Trophoblast cell (in vitro differentiated cells and primary cell): Measurements from ENCODE around the gene TP53I13.

Experiments
- DNase-seq, 2 donors: peaks; one replicate each; pipeline ENCODE4 v3.0.0-alpha.2; 2016
- H2AFZ ChIP-seq: 2 replicates; pipeline ENCODE4 v1.6.1; 2013; ENCODE audit warnings: low read length, moderate library complexity, mild to moderate bottlenecking; ENCODE audit not compliant: insufficient read depth, poor library complexity
- H2AK5ac ChIP-seq: 2 replicates; pipeline ENCODE4 v1.6.1; 2013; ENCODE audit warnings: mild to moderate bottlenecking, low read length
- H2BK120ac ChIP-seq: 2 replicates; pipeline ENCODE4 v1.6.1; 2013; ENCODE audit warnings: low read length, mild to moderate bottlenecking, moderate library complexity; ENCODE audit not compliant: insufficient read depth, poor library complexity
- H2BK12ac ChIP-seq: 2 replicates; pipeline ENCODE4 v1.6.1; 2013; ENCODE audit warnings: mild to moderate bottlenecking, low read length, moderate library complexity
- H2BK5ac ChIP-seq: 2 replicates; pipeline ENCODE4 v1.6.1; 2013; ENCODE audit warnings: low read length, low read depth, moderate library complexity, mild to moderate bottlenecking; ENCODE audit not compliant: poor library complexity
- H3K14ac ChIP-seq: 2 replicates; pipeline ENCODE4 v1.6.1; 2013; ENCODE audit warnings: mild to moderate bottlenecking, low read length
- H3K18ac ChIP-seq: 2 replicates; pipeline ENCODE4 v1.6.1; 2013; ENCODE audit warnings: mild to moderate bottlenecking, low read length
- H3K23ac ChIP-seq: 2 replicates; pipeline ENCODE4 v1.6.1; 2013; ENCODE audit warnings: low read length
- H3K27ac ChIP-seq: 2 replicates; pipeline ENCODE4 v1.5.1; 2013; ENCODE audit warnings: low read depth, mild to moderate bottlenecking, inconsistent platforms, low read length, moderate library complexity
- H3K27me3 ChIP-seq: 2 replicates; pipeline ENCODE4 v1.6.1; 2013; ENCODE audit warnings: inconsistent platforms, mild to moderate bottlenecking, low read length, moderate library complexity; ENCODE audit not compliant: insufficient read depth
- H3K36me3 ChIP-seq, 2 experiments: 1 replicate in 1 of 2; 2 replicates in 1 of 2; pipeline ENCODE4 v1.6.1; 2013; ENCODE audit warnings: low read length in 2 of 2, mild to moderate bottlenecking in 2 of 2, moderate library complexity in 1 of 2; ENCODE audit not compliant: insufficient read depth in 2 of 2, control insufficient read depth in 1 of 2
- H3K4ac ChIP-seq: 2 replicates; pipeline ENCODE4 v1.6.1; 2013; ENCODE audit warnings: low read depth, mild to moderate bottlenecking, low read length, moderate library complexity
- H3K4me1 ChIP-seq, 2 experiments: 1 replicate in 1 of 2; 2 replicates in 1 of 2; pipeline ENCODE4 v1.6.1; 2013; ENCODE audit warnings: low read length in 2 of 2, mild to moderate bottlenecking in 2 of 2, moderate library complexity in 1 of 2; ENCODE audit not compliant: insufficient read depth in 2 of 2, control insufficient read depth in 1 of 2
- H3K4me2 ChIP-seq: 2 replicates; pipeline ENCODE4 v1.6.1; 2013; ENCODE audit warnings: inconsistent platforms, mild to moderate bottlenecking, low read length, moderate library complexity
- H3K4me3 ChIP-seq: 2 replicates; pipeline ENCODE4 v1.5.1; 2013; ENCODE audit warnings: mild to moderate bottlenecking, low read depth, low read length, inconsistent platforms
- H3K79me1 ChIP-seq: one replicate; pipeline ENCODE4 v1.6.1; 2013; ENCODE audit warnings: low read length
- H3K79me2 ChIP-seq: 2 replicates; pipeline ENCODE4 v1.6.1; 2013; ENCODE audit warnings: low read length, mild to moderate bottlenecking; ENCODE audit not compliant: control insufficient read depth, insufficient read depth, poor library complexity
- H3K9ac ChIP-seq: 2 replicates; pipeline ENCODE4 v1.6.1; 2013; ENCODE audit warnings: mild to moderate bottlenecking, low read length
- H3K9me3 ChIP-seq: 2 replicates; pipeline ENCODE4 v1.6.1; 2013; ENCODE audit warnings: low read depth, mild to moderate bottlenecking, control low read depth, inconsistent platforms, low read length; ENCODE audit not compliant: insufficient read depth
- H4K12ac ChIP-seq: 2 replicates; pipeline ENCODE4 v1.6.1; 2013; ENCODE audit warnings: low read depth, mild to moderate bottlenecking, low read length, moderate library complexity
- H4K8ac ChIP-seq: 2 replicates; pipeline ENCODE4 v1.6.1; 2013; ENCODE audit warnings: low read depth, mild to moderate bottlenecking, low read length, moderate library complexity
- H4K91ac ChIP-seq: one replicate; pipeline ENCODE4 v1.6.1; 2013; ENCODE audit warnings: low read depth, mild to moderate bottlenecking, low read length, moderate library complexity
- WGBS: extraction: QIAGEN DNeasy Blood & Tissue Kit; methylation state at CpG from one replicate; pipeline ENCODE4 v1.1.7; 2013; ENCODE audit warnings: missing lambda C conversion rate; ENCODE audit not compliant: insufficient read length, insufficient coverage; ENCODE audit errors: extremely low coverage; 5-methylcytosine and 5-hydroxymethylcytosine counted together

Gene TP53I13

GRCh38 chr17:29593591-29594518, 25.4 kb downstream of the TP53I13 start:
- Histone ChIP-seq H3K4me2 (peak overlapping the region; percentile 82), H3K4me1 (peaks cover 26 to 28% of the 10 kb centered on the region in 2 experiments), H3K79me2 (peaks cover 2% of the 10 kb centered on the region), H3K9ac (no peak overlapping the region), H4K91ac (no peak overlapping the region), H3K79me1 (peaks cover 5% of the 10 kb centered on the region), H4K8ac (no peak overlapping the region), H3K9me3 (no peaks in the 10 kb centered on the region), H3K23ac (no peak overlapping the region), H3K27me3 (peaks cover 9% of the 10 kb centered on the region), H2AK5ac (no peak overlapping the region), H2BK12ac (no peak overlapping the region), H3K4me3 (peak overlapping the region; percentile 54), H3K18ac (no peak overlapping the region), H2BK120ac (no peak overlapping the region), H2AFZ (peak overlapping the region; percentile 6), H3K4ac (no peak overlapping the region), H4K12ac (no peak overlapping the region), H3K14ac (no peak overlapping the region), H3K36me3 (no peaks in the 10 kb centered on the region), H3K27ac (no peak overlapping the region), H2BK5ac (no peak overlapping the region)
- WGBS, result no CpG with 5 or more reads among the region's 64 CpGs
- peak in 1 of 2 donors; percentile 42 for DNase-seq

GRCh38 chr17:29594519-29595090, 26.1 kb downstream of the TP53I13 start:
- peaks cover 26 to 28% of the 10 kb centered on the region in 2 experiments for H3K4me1 ChIP-seq
- H2BK120ac ChIP-seq, result no peak overlapping the region
- H2AK5ac ChIP-seq, result no peak overlapping the region
- H4K8ac ChIP-seq, result no peak overlapping the region
- no peak overlapping the region for H4K91ac ChIP-seq
- H2BK12ac ChIP-seq, result no peak overlapping the region
- H3K79me1 ChIP-seq, result peaks cover 5% of the 10 kb centered on the region
- no peak overlapping the region for H2AFZ ChIP-seq
- no peak overlapping the region for H3K4ac ChIP-seq
- H3K27me3 ChIP-seq, result peaks cover 9% of the 10 kb centered on the region
- H3K23ac ChIP-seq, result no peak overlapping the region
- no peak overlapping the region for H3K4me3 ChIP-seq
- no peak overlapping the region for H3K27ac ChIP-seq
- H3K4me2 ChIP-seq, result no peak overlapping the region
- no peak overlapping the region for H3K14ac ChIP-seq
- no peak overlapping the region for H4K12ac ChIP-seq
- no peaks in the 10 kb centered on the region for H3K36me3 ChIP-seq
- no peak overlapping the region for H3K9ac ChIP-seq
- H3K18ac ChIP-seq, result no peak overlapping the region
- peak; percentile 59 to 79 for DNase-seq
- H3K79me2 ChIP-seq, result peaks cover 2% of the 10 kb centered on the region
- H2BK5ac ChIP-seq, result no peak overlapping the region
- WGBS, result no CpG with 5 or more reads among the region's 11 CpGs
- H3K9me3 ChIP-seq, result no peaks in the 10 kb centered on the region

GRCh38 chr17:29595107-29595942, 26.8 kb downstream of the TP53I13 start:
- Histone ChIP-seq H3K4ac (no peak overlapping the region), H2BK12ac (no peak overlapping the region), H4K91ac (no peak overlapping the region), H3K79me1 (peaks cover 2% of the 10 kb centered on the region), H2AFZ (no peak overlapping the region), H3K4me3 (no peak overlapping the region), H3K4me1 (peaks cover 20 to 21% of the 10 kb centered on the region in 2 experiments), H3K14ac (no peak overlapping the region), H3K4me2 (no peak overlapping the region), H3K27me3 (peaks cover 9% of the 10 kb centered on the region), H3K27ac (no peak overlapping the region), H2BK120ac (no peak overlapping the region), H3K9me3 (no peaks in the 10 kb centered on the region), H2AK5ac (no peak overlapping the region), H3K23ac (no peak overlapping the region), H3K36me3 (no peaks in the 10 kb centered on the region), H3K18ac (no peak overlapping the region), H3K79me2 (no peaks in the 10 kb centered on the region), H2BK5ac (no peak overlapping the region), H3K9ac (no peak overlapping the region), H4K8ac (no peak overlapping the region), H4K12ac (no peak overlapping the region)
- DNase-seq, result no peak
- WGBS, result no CpG with 5 or more reads among the region's 7 CpGs

GRCh38 chr17:29595943-29596774, 27.7 kb downstream of the TP53I13 start:
- no peak overlapping the region for H4K12ac ChIP-seq
- H4K91ac ChIP-seq, result no peak overlapping the region
- H4K8ac ChIP-seq, result no peak overlapping the region
- no peaks in the 10 kb centered on the region for H3K36me3 ChIP-seq
- H3K4me2 ChIP-seq, result no peak overlapping the region
- no CpG with 5 or more reads among the region's 12 CpGs for WGBS
- peaks cover 9% of the 10 kb centered on the region for H3K27me3 ChIP-seq
- no peaks in the 10 kb centered on the region for H3K79me2 ChIP-seq
- H2BK5ac ChIP-seq, result no peak overlapping the region
- no peak overlapping the region for H3K18ac ChIP-seq
- no peak overlapping the region for H2AFZ ChIP-seq
- H2AK5ac ChIP-seq, result no peak overlapping the region
- H3K27ac ChIP-seq, result no peak overlapping the region
- no peak overlapping the region for H2BK12ac ChIP-seq
- H3K14ac ChIP-seq, result no peak overlapping the region
- H2BK120ac ChIP-seq, result no peak overlapping the region
- H3K4ac ChIP-seq, result no peak overlapping the region
- peaks cover 14 to 16% of the 10 kb centered on the region in 2 experiments for H3K4me1 ChIP-seq
- H3K9ac ChIP-seq, result no peak overlapping the region
- H3K79me1 ChIP-seq, result peaks cover under 1% of the 10 kb centered on the region
- no peak overlapping the region for H3K4me3 ChIP-seq
- DNase-seq, result no peak
- no peak overlapping the region for H3K23ac ChIP-seq
- H3K9me3 ChIP-seq, result no peaks in the 10 kb centered on the region
